Measurements from ENCODE around the gene TFAP2B.

DNA sequence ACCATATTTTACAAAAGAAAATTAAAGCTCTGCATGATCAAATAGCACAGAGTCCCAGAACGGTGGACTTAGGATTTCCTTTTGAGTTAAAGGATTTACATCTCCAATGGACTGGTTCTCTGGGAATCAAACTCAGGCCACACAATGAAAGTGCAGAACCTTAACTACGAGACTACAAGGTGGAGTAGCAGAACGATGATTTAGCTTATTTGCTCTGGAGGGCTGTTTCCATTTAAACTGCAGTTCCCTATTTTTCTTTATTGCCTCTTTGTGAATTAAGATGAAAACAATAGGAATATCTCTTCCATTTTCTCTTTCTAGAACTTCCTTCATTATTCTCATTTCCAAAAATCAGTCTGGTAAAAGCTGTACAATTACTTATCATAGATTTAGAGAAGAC, 65.7 kb downstream of the TFAP2B start:
- TF ChIP-seq CTCF (IDR thresholded peaks at IDR 0.05): no peak
- TF ChIP-seq EZH2phosphoT487 (IDR thresholded peaks at IDR 0.05): no peak

Data from neural progenitor cell (in vitro differentiated cells).